GM18502 (cell line): ENCODE results near the gene RGMB.
"Not testable (repeated sequence)": the region's sequence is repeated elsewhere in the genome, so short reads cannot be mapped to it uniquely, and the experiment has no call there.

Experiments
- ATAC-seq: cut with Tn5 transposase; IDR thresholded peaks from one replicate; pipeline ENCODE4 v1.9.1; 2021; ENCODE audit warnings: mild to moderate bottlenecking; ENCODE audit not compliant: unreplicated experiment, poor library complexity

RGMB gene

GRCh38 chr5:98773464-98774191, at the start of gene RGMB:
RGMB (plus strand) TSS chr5:98773663; CDS start chr5:98774071, 408 bp downstream.
- peak; percentile 81 for ATAC-seq

GRCh38 chr5:98726258-98726657, 47.2 kb upstream of the RGMB start:
- ATAC-seq, result no peak

GRCh38 chr5:98727686-98728085, 45.8 kb upstream of the RGMB start:
- no peak for ATAC-seq

- no peak for ATAC-seq
Observed at GRCh38 chr5:98734646-98735045, 38.8 kb upstream of the RGMB start.

- no peak for ATAC-seq
Observed at GRCh38 chr5:98735806-98736507, 37.5 kb upstream of the RGMB start.

GRCh38 chr5:98736753-98737152, 36.7 kb upstream of the RGMB start:
- ATAC-seq, result no peak

GRCh38 chr5:98737441-98737840, 36.0 kb upstream of the RGMB start:
- not testable (repeated sequence) for ATAC-seq

- ATAC-seq, result not testable (repeated sequence)
Observed at GRCh38 chr5:98738481-98739149, 34.8 kb upstream of the RGMB start.

- ATAC-seq, result no peak
Observed at GRCh38 chr5:98741926-98742325, 31.5 kb upstream of the RGMB start.

- no peak for ATAC-seq
Observed at GRCh38 chr5:98742396-98743073, 30.9 kb upstream of the RGMB start.

- ATAC-seq, result not testable (repeated sequence)
Observed at GRCh38 chr5:98748259-98748658, 25.2 kb upstream of the RGMB start.

GRCh38 chr5:98749046-98749445, 24.4 kb upstream of the RGMB start:
- ATAC-seq, result no peak

- peak; percentile 87 for ATAC-seq
Observed at GRCh38 chr5:98750693-98751092, 22.8 kb upstream of the RGMB start.

GRCh38 chr5:98752331-98752730, 21.1 kb upstream of the RGMB start:
- ATAC-seq, result not testable (repeated sequence)

GRCh38 chr5:98752801-98753200, 20.7 kb upstream of the RGMB start:
- not testable (repeated sequence) for ATAC-seq

- ATAC-seq, result no peak
Observed at GRCh38 chr5:98753507-98753906, 20.0 kb upstream of the RGMB start.

GRCh38 chr5:98755406-98755805, 18.1 kb upstream of the RGMB start:
- no peak for ATAC-seq

- no peak for ATAC-seq
Observed at GRCh38 chr5:98757978-98758377, 15.5 kb upstream of the RGMB start.

- ATAC-seq, result no peak
Observed at GRCh38 chr5:98763001-98763630, 10.3 kb upstream of the RGMB start.

GRCh38 chr5:98765815-98766214, 7.6 kb upstream of the RGMB start:
- no peak for ATAC-seq
